DMS114 treated with DMSO at 0.1 percent for 48 hours (cell line): ENCODE measurements around the gene MIA.
"Not testable (repeated sequence)": the region's sequence is repeated elsewhere in the genome, so short reads cannot be mapped to it uniquely, and the experiment has no call there.

Experiments
- DNase-seq: peaks from one replicate; lab custom pipeline; 2025; ENCODE audit not compliant: unreplicated experiment; lab: John Stamatoyannopoulos, UW

Gene MIA

DNA sequence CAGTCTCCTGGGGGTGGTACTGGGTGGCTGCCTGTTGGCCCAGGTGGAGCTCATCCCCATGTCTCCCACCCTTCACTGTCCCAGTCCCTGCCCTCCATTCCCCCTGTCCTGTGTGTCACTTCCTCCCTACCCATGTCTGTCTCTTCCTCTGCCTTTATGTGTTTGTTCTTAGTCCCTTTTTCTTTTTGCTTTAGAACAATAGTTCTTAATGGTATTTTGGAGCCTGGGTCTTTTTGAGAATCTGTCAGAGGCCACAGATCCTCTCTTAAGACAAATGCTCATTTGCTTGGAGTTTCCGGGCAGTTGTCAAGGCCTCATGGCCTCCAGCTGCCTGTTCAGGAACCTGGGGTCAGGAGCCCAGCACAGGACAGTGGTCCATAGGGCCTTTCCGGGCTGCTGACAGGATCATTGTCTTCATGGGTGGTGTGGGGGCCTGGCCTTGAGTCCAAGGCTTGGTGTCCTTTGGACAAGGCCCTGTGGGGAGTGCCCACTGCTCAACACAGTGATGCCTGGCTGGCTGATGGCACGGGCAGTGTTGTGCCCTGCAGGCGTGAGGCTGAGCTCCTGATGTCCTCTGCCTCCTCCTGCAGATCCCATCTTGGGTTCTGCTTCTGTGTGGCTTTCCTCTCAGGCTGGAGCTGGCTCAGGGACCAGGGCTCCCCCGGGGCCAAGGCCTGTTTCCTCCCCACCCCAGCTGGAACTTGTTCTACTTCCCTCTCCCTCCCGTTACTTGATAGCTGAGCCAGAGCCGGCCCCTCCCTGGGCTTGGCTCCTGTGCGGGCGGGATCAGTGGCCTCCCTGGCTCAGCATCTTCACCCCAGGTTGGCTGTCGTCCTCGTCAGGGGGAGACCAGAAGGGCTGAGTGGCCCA lies 27.2 kb downstream of the MIA start:
- DNase-seq: no peak

DNA sequence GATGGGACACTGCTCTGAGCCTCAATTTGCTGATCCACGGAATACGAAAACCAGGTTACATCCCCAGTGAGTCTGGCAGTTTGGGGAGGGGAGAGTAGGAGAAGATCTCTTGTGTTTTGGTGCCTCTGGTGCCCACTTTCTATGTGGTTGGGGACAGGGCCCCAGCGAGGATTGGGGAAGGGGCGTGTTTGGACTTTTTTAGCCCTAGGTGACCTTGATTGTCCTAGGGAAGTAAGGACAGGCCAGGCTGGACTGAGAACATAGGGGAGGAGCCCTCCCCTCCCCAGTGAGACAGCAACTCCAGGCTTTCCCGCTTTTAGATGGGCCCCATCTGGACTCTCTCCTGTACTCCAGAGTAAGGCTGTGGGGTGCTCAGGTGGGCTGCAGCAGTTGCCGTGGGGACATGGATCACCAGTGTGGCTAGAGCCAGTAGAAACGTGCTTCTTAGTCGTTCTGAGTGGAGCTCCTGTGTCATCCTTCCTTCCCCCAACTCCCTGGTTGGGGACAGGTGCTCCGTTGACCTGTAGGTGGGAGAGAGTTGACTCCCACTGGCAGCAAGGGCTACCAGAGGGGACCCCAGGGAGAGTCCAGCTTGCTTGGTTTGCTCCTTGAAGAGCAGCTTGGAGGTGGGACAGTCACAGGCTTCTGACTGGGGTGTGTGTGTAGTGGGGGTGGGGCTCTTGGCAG lies 28.0 kb downstream of the MIA start:
- DNase-seq: no peak

GRCh38 chr19:40803857-40804782 lies 28.8 kb downstream of the MIA start:
- DNase-seq: no peak

- DNase-seq: no peak
These were observed 29.5 kb downstream of the MIA start for GRCh38 chr19:40804783-40805242.

DNA sequence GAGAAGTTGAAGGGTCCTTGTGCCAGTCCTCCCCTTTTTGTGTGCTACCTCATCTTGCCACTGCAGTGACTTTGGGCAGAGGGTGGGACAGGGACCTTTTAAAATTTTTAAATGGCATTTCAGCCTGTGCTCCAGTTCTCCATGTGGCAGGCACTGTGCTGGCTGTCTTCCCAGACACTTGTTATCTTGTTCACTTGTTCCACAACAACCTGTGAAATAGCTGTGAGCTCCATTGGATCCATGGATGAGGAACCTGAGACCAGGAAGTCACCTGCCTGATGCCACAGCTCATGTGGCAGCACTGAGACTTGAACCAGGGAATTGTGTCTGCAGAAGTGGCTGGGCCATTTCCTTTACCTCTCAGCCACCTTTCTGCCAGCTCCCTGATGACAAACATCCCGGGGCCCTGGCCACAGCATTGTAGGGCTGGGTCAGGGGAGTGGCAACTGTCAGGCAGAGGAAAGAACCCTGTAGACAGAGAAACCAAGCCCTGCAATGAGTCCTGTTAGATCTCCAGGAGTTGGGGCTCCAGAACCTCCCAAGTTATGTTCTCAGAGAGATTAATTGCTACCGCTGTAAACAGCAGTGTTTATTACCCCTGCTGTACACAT lies 30.0 kb downstream of the MIA start:
- DNase-seq: no peak

- peak; percentile 63 for DNase-seq
These were observed 31.3 kb downstream of the MIA start for GRCh38 chr19:40806423-40807146.

GRCh38 chr19:40807147-40808020 lies 32.1 kb downstream of the MIA start:
- no peak for DNase-seq

GRCh38 chr19:40808021-40808325 lies 32.7 kb downstream of the MIA start:
- no peak for DNase-seq

GRCh38 chr19:40808497-40808896 lies 33.2 kb downstream of the MIA start:
- no peak for DNase-seq

- DNase-seq: no peak
These were observed 34.2 kb downstream of the MIA start for GRCh38 chr19:40809358-40810086.

GRCh38 chr19:40810160-40810559 lies 34.8 kb downstream of the MIA start:
- no peak for DNase-seq

DNA sequence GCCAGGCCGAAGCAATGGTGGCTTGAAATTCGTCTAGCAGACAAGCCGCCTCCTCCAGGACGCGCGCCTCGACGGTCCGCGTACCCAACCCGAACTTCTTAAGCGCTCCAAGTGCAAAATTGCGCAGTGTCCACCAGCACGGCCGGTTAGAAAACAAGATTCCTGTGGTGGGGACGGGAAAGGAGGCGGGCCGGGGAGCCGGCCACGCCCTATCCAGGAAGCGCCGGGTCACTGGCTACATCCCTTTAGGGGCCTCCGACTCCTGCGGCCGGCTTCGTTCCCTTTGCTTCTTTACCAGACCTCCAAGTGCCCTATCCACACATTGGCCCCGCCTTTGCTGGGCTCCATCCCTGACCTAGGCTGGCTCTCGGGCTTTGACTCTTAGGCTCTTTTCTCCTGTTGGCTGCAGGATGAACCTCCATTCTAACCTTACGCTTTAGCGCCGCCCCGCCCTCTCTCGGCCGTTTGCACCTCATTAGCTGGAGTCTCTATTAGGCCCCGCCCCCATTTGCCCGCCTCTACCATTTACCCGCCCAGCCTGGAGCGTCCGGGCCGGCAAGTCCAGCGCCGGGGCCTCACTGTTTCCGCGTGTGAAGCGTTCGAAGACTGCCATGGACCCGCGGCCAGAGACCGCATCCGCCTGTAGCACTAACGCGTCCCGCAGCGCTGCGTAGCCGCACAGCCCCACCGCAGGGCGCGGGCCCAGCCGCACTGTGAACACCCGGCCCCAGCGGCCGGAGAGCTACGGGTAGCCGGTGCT lies 35.5 kb downstream of the MIA start:
- peak; percentile 23 for DNase-seq

DNA sequence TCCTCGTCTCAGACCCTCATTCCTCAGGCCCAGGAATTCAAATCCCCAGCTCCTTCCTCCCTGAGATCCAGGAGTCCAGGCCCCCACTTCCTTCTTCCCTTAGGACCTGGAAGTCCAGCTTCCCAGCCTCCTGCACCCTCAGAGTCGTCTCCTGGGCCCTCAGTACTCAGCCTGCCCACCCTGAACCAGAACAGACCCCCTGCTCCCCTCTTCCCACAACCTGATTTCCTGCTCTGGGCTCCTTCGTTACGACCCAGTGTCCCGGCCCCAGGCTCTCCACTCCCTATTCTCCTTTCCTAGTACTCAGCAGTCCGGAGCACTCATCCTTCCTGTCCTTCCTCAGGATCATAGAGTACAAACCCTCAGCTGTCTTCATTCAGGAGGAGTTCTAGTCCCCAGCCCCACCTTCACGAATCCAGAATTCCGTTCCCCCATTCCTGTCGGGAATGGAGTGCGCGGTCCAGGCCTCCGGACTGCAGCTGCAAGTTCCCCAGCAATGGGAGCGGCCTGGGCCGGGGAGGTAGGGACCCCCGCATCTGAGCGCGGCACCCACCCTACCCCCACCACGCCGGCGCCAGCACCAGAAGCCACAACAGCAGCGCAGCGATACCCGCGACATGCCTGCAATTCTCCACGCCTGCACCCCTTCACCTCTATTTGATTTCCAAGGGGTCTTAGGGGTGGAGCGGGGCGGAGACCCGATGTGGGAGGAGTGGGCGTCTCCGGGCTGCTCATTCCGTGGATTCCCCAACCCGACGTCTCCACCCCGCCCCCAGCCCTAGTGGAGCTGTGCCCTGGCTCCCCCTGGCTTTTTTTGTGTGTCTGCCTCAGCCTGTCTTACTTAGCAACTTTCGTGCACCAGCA lies 36.4 kb downstream of the MIA start:
- no peak for DNase-seq

DNA sequence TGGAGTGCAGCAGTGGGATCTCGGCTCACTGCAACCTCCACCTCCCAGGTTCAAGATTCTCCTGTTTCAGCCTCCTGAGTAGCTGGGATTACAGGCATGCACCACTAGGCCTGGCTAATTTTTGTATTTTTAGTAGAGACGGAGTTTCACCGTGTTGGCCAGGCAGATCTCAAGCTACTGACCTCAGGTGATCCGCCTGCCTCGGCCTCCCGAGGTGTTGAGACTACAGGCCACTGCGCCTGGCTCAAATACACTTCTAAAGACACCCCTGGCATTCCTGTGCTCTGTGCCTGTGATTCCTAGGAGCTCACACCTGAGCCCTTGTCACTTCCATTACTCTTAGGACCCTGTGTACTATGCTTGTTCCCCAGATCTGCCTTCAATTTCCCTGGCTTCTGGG lies 37.2 kb downstream of the MIA start:
- not testable (repeated sequence) for DNase-seq

DNA sequence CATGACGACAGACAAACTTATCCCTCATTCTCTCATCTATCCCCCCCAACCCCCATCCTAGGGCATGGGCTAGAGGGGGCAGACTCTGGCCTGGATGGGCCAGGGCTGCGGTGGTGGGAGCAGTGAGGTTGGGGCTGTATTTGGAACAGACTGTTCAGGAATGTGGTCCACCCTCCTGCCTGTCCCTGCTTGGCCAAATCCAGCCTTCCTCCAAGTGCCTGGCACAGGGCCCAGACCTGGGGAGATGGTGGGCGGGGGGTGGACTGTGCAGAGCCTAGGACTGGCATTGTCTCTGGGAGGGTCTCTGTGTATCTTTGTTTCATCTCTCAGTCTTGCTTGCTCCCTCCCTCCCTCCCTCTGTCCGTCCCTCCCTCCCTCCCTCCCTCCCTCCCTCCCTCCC lies 37.9 kb downstream of the MIA start:
- DNase-seq: no peak

DNA sequence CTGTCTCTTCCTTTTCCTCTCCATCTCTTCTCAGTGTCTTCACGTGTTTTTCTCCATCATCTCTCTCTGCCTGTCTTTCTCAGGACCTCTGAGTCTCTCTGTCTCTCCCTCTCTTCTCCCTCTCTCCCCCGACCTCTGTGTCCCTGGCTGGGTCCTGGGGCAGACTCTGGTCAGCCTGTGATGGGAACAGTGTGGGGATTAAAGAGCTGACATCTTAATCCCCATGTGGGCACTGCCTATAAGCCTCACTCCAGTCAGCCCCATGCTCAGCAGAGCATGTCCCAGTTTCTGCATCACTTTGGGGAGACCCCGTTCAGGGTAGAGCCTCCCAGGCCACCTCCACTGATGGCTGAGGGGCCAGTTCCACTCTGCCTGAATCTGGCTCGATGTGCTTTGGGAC lies 39.9 kb downstream of the MIA start:
- DNase-seq: no peak
